Measurements from ENCODE around the gene NUP62. TPM values are rescaled to one million over a fixed set of nuclear protein-coding genes. Genes with fewer than 3 reads are reported as not detected.

Gene NUP62
- total RNA-seq, 1 donor from 2014 or later, result 85.9 TPM

DNA sequence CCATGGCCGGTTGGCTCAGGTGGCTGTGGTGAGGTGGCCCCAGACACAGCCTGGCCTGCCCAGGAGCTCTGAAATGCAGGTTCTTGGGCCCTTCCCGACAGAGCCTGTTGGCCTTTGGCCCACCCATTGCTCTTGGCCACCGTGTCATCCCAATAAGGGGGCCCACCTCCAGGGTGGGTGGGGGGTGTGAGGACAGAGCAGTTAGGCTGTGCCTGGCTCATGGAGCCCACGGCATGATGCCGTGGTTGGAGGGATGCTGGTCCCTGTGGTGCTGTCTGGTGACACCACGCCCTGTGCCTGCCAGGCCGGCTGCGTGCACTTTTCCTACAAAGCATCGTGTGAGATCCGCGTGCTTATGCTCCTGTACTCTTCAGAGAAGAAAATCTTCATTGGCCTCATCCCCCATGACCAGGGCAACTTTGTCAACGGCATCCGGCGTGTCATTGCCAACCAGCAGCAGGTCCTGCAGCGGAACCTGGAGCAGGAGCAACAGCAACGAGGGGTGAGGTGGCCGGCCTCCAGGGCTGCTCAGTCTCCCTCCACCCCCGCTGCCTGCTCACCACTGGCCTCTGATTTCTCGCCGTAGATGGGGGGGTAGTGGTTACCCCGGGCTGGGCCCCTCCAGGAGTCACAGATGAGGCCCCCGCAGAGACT is 69.5 kb downstream of the NUP62 start:
- H3K9me3 Mint-ChIP-seq (ENCODE audit: low read depth), result no peaks in the 10 kb centered on the region
- peaks cover 2% of the 10 kb centered on the region for H3K4me1 Mint-ChIP-seq (ENCODE audit: low read depth)
- peaks cover 17% of the 10 kb centered on the region for H3K36me3 Mint-ChIP-seq (ENCODE audit: insufficient read depth)
- H3K27me3 Mint-ChIP-seq, result no peaks in the 10 kb centered on the region
- H3K4me3 Mint-ChIP-seq (ENCODE audit: low read depth), result no peak overlapping the region
- H3K27ac Mint-ChIP-seq, result no peak overlapping the region
- DNase-seq (ENCODE audit: low spot score, unreplicated experiment), result no peak
- TF ChIP-seq, protein P1, sequence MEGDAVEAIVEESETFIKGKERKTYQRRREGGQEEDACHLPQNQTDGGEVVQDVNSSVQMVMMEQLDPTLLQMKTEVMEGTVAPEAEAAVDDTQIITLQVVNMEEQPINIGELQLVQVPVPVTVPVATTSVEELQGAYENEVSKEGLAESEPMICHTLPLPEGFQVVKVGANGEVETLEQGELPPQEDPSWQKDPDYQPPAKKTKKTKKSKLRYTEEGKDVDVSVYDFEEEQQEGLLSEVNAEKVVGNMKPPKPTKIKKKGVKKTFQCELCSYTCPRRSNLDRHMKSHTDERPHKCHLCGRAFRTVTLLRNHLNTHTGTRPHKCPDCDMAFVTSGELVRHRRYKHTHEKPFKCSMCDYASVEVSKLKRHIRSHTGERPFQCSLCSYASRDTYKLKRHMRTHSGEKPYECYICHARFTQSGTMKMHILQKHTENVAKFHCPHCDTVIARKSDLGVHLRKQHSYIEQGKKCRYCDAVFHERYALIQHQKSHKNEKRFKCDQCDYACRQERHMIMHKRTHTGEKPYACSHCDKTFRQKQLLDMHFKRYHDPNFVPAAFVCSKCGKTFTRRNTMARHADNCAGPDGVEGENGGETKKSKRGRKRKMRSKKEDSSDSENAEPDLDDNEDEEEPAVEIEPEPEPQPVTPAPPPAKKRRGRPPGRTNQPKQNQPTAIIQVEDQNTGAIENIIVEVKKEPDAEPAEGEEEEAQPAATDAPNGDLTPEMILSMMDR (IDR thresholded peaks at IDR 0.05; ENCODE audit: unreplicated experiment), result no peak

DNA sequence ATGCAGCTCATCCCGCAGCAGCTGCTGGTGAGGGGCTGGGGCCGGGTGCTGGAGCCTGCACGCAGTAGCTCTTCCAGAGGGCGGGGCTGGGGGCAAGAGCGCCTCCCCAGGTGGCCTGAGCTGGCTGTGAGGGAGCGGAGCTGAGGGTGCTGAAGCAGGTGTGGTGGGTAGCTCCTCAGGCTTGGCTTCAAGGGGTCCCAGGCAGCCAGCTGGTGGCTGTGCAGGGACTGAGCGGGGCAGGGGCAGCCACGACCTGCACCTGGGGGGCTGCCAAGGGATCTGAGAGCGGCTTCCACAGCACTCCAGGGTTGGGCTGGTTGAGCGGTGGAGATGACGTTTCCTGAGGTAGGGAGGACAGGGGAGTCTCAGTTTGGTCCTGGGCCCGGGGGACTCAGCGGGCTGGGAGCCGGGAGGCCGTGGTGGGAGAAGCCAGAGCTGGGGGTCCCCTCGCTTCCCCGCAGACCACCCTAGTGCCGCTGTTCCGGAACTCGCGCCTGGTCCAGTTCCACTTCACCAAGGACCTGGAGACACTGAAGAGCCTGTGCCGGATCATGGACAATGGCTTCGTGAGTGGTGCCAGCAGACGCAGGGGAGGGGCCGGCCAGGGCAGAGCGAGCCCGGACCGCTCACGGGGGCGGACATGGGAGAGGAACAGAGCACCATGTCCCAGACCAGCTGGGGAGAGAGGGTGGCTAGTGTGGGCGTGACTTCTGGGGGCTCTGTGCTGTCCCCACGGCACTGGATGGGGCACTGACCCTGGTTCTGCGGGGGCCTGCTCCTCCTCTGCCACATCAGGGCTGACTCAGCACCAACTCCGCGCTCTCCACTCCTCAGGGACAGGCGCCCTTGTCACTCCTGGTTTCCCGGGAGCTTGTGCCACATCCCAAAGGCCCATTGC is 71.0 kb downstream of the NUP62 start:
- no peak for DNase-seq (ENCODE audit: low spot score, unreplicated experiment)
- Mint-ChIP-seq H3K9me3 (ENCODE audit: low read depth) (no peaks in the 10 kb centered on the region), H3K36me3 (ENCODE audit: insufficient read depth) (peaks cover 14% of the 10 kb centered on the region), H3K27ac (no peak overlapping the region), H3K27me3 (no peaks in the 10 kb centered on the region), H3K4me3 (ENCODE audit: low read depth) (no peak overlapping the region), H3K4me1 (ENCODE audit: low read depth) (peaks cover 5% of the 10 kb centered on the region)
- TF ChIP-seq, protein P1 (IDR thresholded peaks at IDR 0.05; ENCODE audit: unreplicated experiment), result no peak

DNA sequence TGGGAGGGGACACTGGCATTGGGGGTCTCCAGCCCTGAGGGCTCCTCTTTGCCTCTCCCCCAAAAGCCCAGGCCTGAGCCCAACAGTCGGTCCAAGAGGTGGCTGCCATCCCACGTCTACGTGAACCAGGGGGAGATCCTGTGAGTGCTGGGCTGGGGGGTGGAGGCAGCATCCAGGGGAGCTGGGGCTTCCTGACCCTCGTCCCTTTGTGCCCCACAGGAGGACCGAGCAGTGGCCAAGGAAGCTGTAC is 71.5 kb downstream of the NUP62 start:
- Mint-ChIP-seq H3K4me1 (ENCODE audit: low read depth) (peaks cover 8% of the 10 kb centered on the region), H3K27ac (no peak overlapping the region), H3K4me3 (ENCODE audit: low read depth) (no peak overlapping the region), H3K27me3 (no peaks in the 10 kb centered on the region), H3K9me3 (ENCODE audit: low read depth) (no peaks in the 10 kb centered on the region), H3K36me3 (ENCODE audit: insufficient read depth) (peaks cover 12% of the 10 kb centered on the region)
- TF ChIP-seq, protein P1 (IDR thresholded peaks at IDR 0.05; ENCODE audit: unreplicated experiment), result no peak
- DNase-seq (ENCODE audit: low spot score, unreplicated experiment), result no peak

DNA sequence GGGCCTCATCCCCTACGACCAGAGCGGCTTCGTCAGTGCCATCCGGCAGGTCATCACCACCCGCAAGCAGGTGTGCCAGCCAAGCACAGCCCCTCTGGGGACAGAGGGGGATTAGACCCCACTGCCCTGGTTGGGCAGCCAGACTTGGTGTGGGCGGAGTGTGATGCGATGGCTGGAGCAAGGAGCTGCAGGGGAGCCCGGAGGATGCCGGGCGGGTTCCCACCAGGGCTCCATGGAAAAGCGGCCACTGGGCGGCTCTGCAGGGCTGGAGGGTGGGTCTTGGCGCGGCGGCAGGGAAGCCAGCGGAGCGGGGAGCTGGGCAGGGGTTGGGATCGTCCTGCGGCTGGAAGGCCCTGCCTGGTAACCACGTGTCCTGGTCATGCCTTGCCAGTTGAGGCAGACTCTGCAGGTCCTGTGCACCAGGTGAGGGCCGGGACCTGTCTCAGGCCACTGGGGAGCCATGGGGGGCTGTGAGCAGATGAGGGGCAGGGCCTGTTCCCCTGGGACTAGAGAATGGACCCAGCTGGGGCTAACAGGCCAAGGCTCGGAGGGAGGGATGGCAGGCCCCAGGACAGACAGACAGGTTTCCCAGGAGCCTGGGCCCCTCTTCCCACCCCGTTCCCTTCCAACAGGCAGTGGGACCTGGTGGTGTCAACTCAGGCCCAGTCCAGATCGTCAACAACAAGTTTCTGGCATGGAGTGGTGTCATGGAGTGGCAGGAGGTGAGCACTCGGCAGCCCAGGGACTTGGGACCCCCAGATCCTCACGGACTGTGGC is 72.1 kb downstream of the NUP62 start:
- peaks cover 15% of the 10 kb centered on the region for H3K36me3 Mint-ChIP-seq (ENCODE audit: insufficient read depth)
- no peak overlapping the region for H3K4me3 Mint-ChIP-seq (ENCODE audit: low read depth)
- TF ChIP-seq, protein P1 (IDR thresholded peaks at IDR 0.05; ENCODE audit: unreplicated experiment), result no peak
- H3K9me3 Mint-ChIP-seq (ENCODE audit: low read depth), result no peaks in the 10 kb centered on the region
- no peak overlapping the region for H3K27ac Mint-ChIP-seq
- DNase-seq (ENCODE audit: low spot score, unreplicated experiment), result no peak
- no peaks in the 10 kb centered on the region for H3K27me3 Mint-ChIP-seq
- H3K4me1 Mint-ChIP-seq (ENCODE audit: low read depth), result peaks cover 13% of the 10 kb centered on the region

Small RNA genes lying within 50 kb of the gene (microRNA-seq; reads per million reads assigned to microRNA genes)
- 4.2 reads per million for gene MIR4750 (ENCODE audit: borderline number of aligned reads, unreplicated experiment)

Other genes with a start within 250 kb of the NUP62 start
- 7.7 TPM in 2 replicates for gene ADM5, start 239.9 kb downstream of the NUP62 start, total RNA-seq
- gene CPT1C, start 238.4 kb downstream of the NUP62 start, total RNA-seq, result 49.9 and 53.1 TPM in 2 replicates
- gene TSKS, start 166.2 kb downstream of the NUP62 start, total RNA-seq, result not detected in 2 replicates
- gene AP2A1, start 162.5 kb downstream of the NUP62 start, total RNA-seq, result 76.0 and 76.3 TPM in 2 replicates
- 37.8 and 40.0 TPM in 2 replicates for gene FUZ, start 116.2 kb downstream of the NUP62 start, total RNA-seq
- gene MED25, start 111.2 kb downstream of the NUP62 start, total RNA-seq, result 136 and 141 TPM in 2 replicates
- gene PTOV1, start 78.3 kb downstream of the NUP62 start, total RNA-seq, result 518 and 564 TPM in 2 replicates
- 137 and 144 TPM in 2 replicates for gene PNKP, start 61.9 kb downstream of the NUP62 start, total RNA-seq
- gene AKT1S1, start 52.1 kb downstream of the NUP62 start, total RNA-seq, result 41.5 and 48.8 TPM in 2 replicates
- 44.6 and 45.4 TPM in 2 replicates for gene TBC1D17, start 51.8 kb downstream of the NUP62 start, total RNA-seq
- 0.24 and 0.40 TPM in 2 replicates for gene IL4I1, start 32.6 kb downstream of the NUP62 start, total RNA-seq
- gene ATF5, start 299 bp downstream of the NUP62 start, total RNA-seq, result 14.5 and 15.9 TPM in 2 replicates
- not detected in 2 replicates for gene SIGLEC11, start 31.7 kb upstream of the NUP62 start, total RNA-seq
- 45.4 and 53.4 TPM in 2 replicates for gene VRK3, start 95.9 kb upstream of the NUP62 start, total RNA-seq
- gene ZNF473, start 96.5 kb upstream of the NUP62 start, total RNA-seq, result 15.5 TPM in 2 replicates
- not detected in 2 replicates for gene IZUMO2, start 233.8 kb upstream of the NUP62 start, total RNA-seq